Measurements from ENCODE around the gene ROPN1L.

- TF ChIP-seq, protein P1, sequence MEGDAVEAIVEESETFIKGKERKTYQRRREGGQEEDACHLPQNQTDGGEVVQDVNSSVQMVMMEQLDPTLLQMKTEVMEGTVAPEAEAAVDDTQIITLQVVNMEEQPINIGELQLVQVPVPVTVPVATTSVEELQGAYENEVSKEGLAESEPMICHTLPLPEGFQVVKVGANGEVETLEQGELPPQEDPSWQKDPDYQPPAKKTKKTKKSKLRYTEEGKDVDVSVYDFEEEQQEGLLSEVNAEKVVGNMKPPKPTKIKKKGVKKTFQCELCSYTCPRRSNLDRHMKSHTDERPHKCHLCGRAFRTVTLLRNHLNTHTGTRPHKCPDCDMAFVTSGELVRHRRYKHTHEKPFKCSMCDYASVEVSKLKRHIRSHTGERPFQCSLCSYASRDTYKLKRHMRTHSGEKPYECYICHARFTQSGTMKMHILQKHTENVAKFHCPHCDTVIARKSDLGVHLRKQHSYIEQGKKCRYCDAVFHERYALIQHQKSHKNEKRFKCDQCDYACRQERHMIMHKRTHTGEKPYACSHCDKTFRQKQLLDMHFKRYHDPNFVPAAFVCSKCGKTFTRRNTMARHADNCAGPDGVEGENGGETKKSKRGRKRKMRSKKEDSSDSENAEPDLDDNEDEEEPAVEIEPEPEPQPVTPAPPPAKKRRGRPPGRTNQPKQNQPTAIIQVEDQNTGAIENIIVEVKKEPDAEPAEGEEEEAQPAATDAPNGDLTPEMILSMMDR (IDR thresholded peaks at IDR 0.05) = no peak
- no peak for TF ChIP-seq EZH2 (IDR thresholded peaks at IDR 0.05)
- TF ChIP-seq EZH2phosphoT487 (IDR thresholded peaks at IDR 0.05) = no peak
Observed at GRCh38 chr5:10493884-10494283, 52.2 kb downstream of the ROPN1L start.

Data from neural progenitor cell (in vitro differentiated cells).